GM20000 (cell line): ENCODE measurements around the gene KRT37.

Experiments
- DNase-seq: peaks from one replicate; pipeline ENCODE4 v3.0.0; 2012; ENCODE audit warnings: low spot score
- CTCF ChIP-seq: IDR thresholded peaks from 2 replicates; pipeline ENCODE4 v1.5.1; 2012; ENCODE audit warnings: mild to moderate bottlenecking, control low read depth; ENCODE audit errors: extremely low read depth, missing control alignments

Gene KRT37

GRCh38 chr17:41424111-41424635 is at the start of gene KRT37:
KRT37 (minus strand) TSS chr17:41424585; CDS start chr17:41424523, 62 bp downstream.
- DNase-seq, result no peak
- no peak for TF ChIP-seq CTCF

- no peak for DNase-seq
- TF ChIP-seq CTCF, result no peak
Observed at GRCh38 chr17:41468346-41468745, 44.0 kb upstream of the KRT37 start.

- TF ChIP-seq CTCF, result no peak
- no peak for DNase-seq
Observed at GRCh38 chr17:41467561-41467960, 43.2 kb upstream of the KRT37 start.

- DNase-seq, result no peak
- TF ChIP-seq CTCF, result no peak
Observed at GRCh38 chr17:41466988-41467387, 42.6 kb upstream of the KRT37 start, which contains the start of gene KRT32. KRT32 (minus strand) TSS chr17:41467386; CDS start chr17:41467325, 61 bp downstream.

- TF ChIP-seq CTCF, result no peak
- DNase-seq, result no peak
Observed at GRCh38 chr17:41464682-41465081, 40.3 kb upstream of the KRT37 start.

GRCh38 chr17:41464173-41464572 is 39.8 kb upstream of the KRT37 start:
- no peak for TF ChIP-seq CTCF
- no peak for DNase-seq

GRCh38 chr17:41463746-41464145 is 39.4 kb upstream of the KRT37 start:
- no peak for DNase-seq
- TF ChIP-seq CTCF, result no peak
